Loucy (cell line): Measurements from ENCODE around the gene RPGRIP1L.

Experiments
- H2AFZ ChIP-seq: fragments of 200-600 bp; sonication (generic); 2 replicates; pipeline ENCODE4 v1.6.0; 2016; ENCODE audit warnings: antibody characterized with exemption, mild to moderate bottlenecking, low read length, moderate library complexity
- H3F3A ChIP-seq: fragments of 200-600 bp; 2 replicates; pipeline ENCODE4 v1.6.0; 2016; ENCODE audit warnings: antibody characterized with exemption, low read depth, mild to moderate bottlenecking
- H3K27me3 ChIP-seq: fragments of 200-600 bp; sonication (generic); 2 replicates; pipeline ENCODE4 v1.6.1; 2014; ENCODE audit warnings: low read length, mild to moderate bottlenecking; ENCODE audit not compliant: insufficient read depth, poor library complexity, severe bottlenecking
- H3K36me3 ChIP-seq: fragments of 200-600 bp; sonication (generic); 2 replicates; pipeline ENCODE4 v1.6.1; 2016; ENCODE audit warnings: low read length; ENCODE audit not compliant: insufficient read depth
- H3K4me1 ChIP-seq: fragments of 200-600 bp; sonication (generic); 2 replicates; pipeline ENCODE4 v1.5.1; 2014; ENCODE audit warnings: low read length, mild to moderate bottlenecking; ENCODE audit not compliant: insufficient read depth, poor library complexity, severe bottlenecking
- H3K4me2 ChIP-seq: fragments of 200-600 bp; sonication (generic); 2 replicates; pipeline ENCODE4 v1.6.0; 2014; ENCODE audit warnings: antibody characterized with exemption, low read length, low read depth, mild to moderate bottlenecking; ENCODE audit not compliant: poor library complexity, severe bottlenecking
- H3K4me3 ChIP-seq: fragments of 200-600 bp; sonication (generic); 2 replicates; pipeline ENCODE4 v1.5.1; 2014; ENCODE audit warnings: low read length, mild to moderate bottlenecking, mixed read lengths; ENCODE audit not compliant: poor library complexity, severe bottlenecking
- H3K79me2 ChIP-seq: fragments of 200-600 bp; sonication (generic); 2 replicates; pipeline ENCODE4 v1.6.1; 2014; ENCODE audit warnings: low read length; ENCODE audit not compliant: insufficient read depth
- H3K9ac ChIP-seq: fragments of 200-600 bp; sonication (generic); 2 replicates; pipeline ENCODE4 v1.6.0; 2014; ENCODE audit warnings: mild to moderate bottlenecking, low read depth, low read length, moderate library complexity; ENCODE audit not compliant: poor library complexity, severe bottlenecking
- H3K9me2 ChIP-seq: fragments of 200-600 bp; sonication (generic); replicated peaks from 2 replicates; pipeline ENCODE4 v1.6.1; 2016; ENCODE audit warnings: low read depth, low read length, mixed read lengths
- H3K9me3 ChIP-seq: fragments of 200-600 bp; sonication (generic); 2 replicates; pipeline ENCODE4 v1.6.1; 2014; ENCODE audit warnings: mild to moderate bottlenecking, antibody characterized with exemption, low read length, low read depth; ENCODE audit not compliant: insufficient read depth
- H4K20me1 ChIP-seq: fragments of 200-600 bp; sonication (generic); 2 replicates; pipeline ENCODE4 v1.6.0; 2014; ENCODE audit warnings: antibody characterized with exemption, low read length, mild to moderate bottlenecking; ENCODE audit not compliant: insufficient read depth, poor library complexity, severe bottlenecking
- EZH2phosphoT487 ChIP-seq: fragments of 200-600 bp; IDR thresholded peaks from 2 replicates; pipeline ENCODE4 v1.6.1; 2018; ENCODE audit warnings: antibody characterized with exemption, mild to moderate bottlenecking, moderate library complexity, borderline replicate concordance
- TF ChIP-seq, protein P1 (sequence below): fragments of 200-600 bp; sonication (generic); conservative IDR thresholded peaks from 2 replicates; pipeline ENCODE4 v1.5.1; 2014; ENCODE audit warnings: mild to moderate bottlenecking, antibody characterized with exemption, low read length

The RPGRIP1L gene

GRCh38 chr16:53680756-53681155 lies 22.9 kb downstream of the RPGRIP1L start:
- peaks cover 6% of the 10 kb centered on the region for H3K4me1 ChIP-seq
- H3K9me3 ChIP-seq, result no peaks in the 10 kb centered on the region; the same call in 1 of the 2 replicates
- no peaks in the 10 kb centered on the region for H3K36me3 ChIP-seq
- H3K4me3 ChIP-seq, result no peak overlapping the region
- H3K79me2 ChIP-seq, result no peaks in the 10 kb centered on the region
- no peaks in the 10 kb centered on the region for H3K9me2 ChIP-seq
- H3K4me2 ChIP-seq, result no peak overlapping the region
- H3F3A ChIP-seq, result no peaks in the 10 kb centered on the region
- no peak overlapping the region for H3K9ac ChIP-seq
- H4K20me1 ChIP-seq, result no peaks in the 10 kb centered on the region
- TF ChIP-seq, protein P1, sequence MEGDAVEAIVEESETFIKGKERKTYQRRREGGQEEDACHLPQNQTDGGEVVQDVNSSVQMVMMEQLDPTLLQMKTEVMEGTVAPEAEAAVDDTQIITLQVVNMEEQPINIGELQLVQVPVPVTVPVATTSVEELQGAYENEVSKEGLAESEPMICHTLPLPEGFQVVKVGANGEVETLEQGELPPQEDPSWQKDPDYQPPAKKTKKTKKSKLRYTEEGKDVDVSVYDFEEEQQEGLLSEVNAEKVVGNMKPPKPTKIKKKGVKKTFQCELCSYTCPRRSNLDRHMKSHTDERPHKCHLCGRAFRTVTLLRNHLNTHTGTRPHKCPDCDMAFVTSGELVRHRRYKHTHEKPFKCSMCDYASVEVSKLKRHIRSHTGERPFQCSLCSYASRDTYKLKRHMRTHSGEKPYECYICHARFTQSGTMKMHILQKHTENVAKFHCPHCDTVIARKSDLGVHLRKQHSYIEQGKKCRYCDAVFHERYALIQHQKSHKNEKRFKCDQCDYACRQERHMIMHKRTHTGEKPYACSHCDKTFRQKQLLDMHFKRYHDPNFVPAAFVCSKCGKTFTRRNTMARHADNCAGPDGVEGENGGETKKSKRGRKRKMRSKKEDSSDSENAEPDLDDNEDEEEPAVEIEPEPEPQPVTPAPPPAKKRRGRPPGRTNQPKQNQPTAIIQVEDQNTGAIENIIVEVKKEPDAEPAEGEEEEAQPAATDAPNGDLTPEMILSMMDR, result no peak
- TF ChIP-seq EZH2phosphoT487, result no peak
- no peak overlapping the region for H2AFZ ChIP-seq
- no peaks in the 10 kb centered on the region for H3K27me3 ChIP-seq

DNA sequence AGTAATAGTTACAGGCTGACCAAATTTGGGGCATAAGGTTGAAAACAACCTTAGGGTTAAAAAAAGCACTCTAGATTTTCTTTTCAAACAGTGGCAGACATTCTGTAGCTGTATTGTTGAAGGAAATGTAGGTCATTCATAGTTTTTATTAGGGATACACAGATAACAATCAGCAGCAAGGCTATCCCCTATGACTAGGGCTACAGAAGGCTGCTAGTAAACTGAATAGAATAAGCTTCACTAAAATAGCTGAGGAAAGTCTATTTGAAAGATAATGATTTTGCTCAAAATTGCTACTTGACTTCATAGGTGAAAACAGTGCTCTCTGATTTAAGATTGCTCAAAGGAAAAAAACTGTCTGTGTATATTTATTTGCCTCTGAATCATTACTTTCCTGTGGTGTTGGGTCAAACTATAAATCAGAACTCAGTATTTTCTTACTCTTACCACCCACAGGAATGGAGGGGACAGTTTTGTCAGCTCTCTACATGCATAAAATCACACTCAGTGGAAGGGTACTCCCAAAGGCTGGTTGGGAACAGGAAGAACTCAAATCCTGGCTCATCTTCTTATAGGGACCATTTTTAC lies 24.8 kb downstream of the RPGRIP1L start:
- peaks cover 6% of the 10 kb centered on the region for H3K4me1 ChIP-seq
- H3K9me2 ChIP-seq, result no peaks in the 10 kb centered on the region
- H4K20me1 ChIP-seq, result no peaks in the 10 kb centered on the region
- H3K79me2 ChIP-seq, result no peaks in the 10 kb centered on the region
- H3F3A ChIP-seq, result no peaks in the 10 kb centered on the region
- H3K4me2 ChIP-seq, result no peak overlapping the region
- H3K27me3 ChIP-seq, result no peaks in the 10 kb centered on the region
- no peaks in the 10 kb centered on the region for H3K9me3 ChIP-seq
- no peak for TF ChIP-seq EZH2phosphoT487
- TF ChIP-seq, protein P1, result no peak
- no peak overlapping the region for H3K9ac ChIP-seq
- H3K36me3 ChIP-seq, result no peaks in the 10 kb centered on the region
- H2AFZ ChIP-seq, result no peak overlapping the region
- H3K4me3 ChIP-seq, result no peak overlapping the region

DNA sequence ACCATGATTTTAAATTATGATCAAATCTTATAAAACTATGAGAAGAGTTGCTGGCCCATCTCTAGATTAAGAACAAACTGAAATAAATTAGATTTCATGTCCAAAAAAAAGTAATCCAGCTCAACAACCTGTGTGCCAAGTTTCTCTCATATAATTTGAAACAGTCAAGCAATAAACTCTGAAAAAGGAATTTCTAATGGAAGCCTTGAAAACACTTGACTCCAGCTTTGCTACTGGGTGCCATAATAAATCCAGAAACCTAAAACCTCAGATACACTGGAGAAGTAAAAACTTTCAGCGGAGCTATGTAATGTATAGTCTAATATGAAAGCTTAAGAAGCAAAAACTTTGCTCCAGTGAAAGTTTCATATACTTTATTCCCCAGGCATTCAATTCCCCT lies 25.5 kb downstream of the RPGRIP1L start:
- Histone ChIP-seq H3K9me2 (no peaks in the 10 kb centered on the region), H4K20me1 (no peaks in the 10 kb centered on the region), H3K4me3 (no peak overlapping the region), H3K79me2 (no peaks in the 10 kb centered on the region), H3K9me3 (no peaks in the 10 kb centered on the region), H3K4me2 (no peak overlapping the region), H3K9ac (no peak overlapping the region), H3K4me1 (peaks cover 6% of the 10 kb centered on the region), H3F3A (no peaks in the 10 kb centered on the region), H3K27me3 (no peaks in the 10 kb centered on the region), H2AFZ (no peak overlapping the region), H3K36me3 (no peaks in the 10 kb centered on the region)
- TF ChIP-seq EZH2phosphoT487, result no peak
- TF ChIP-seq, protein P1, result no peak
